DLD1 (cell line): Measurements from ENCODE around the gene KPNA5.

Experiments used
- in situ Hi-C: cut with HindIII; loops from 2 replicates; pipeline ENCODE4 v1.10.0; 2017; ENCODE audit warnings: low sequenced_read_pairs

KPNA5 gene

GRCh38 chr6:116779573-116780164 lies 98.7 kb downstream of the KPNA5 start:
- in situ Hi-C loops: no loop called here

GRCh38 chr6:116783852-116784251 lies 102.8 kb downstream of the KPNA5 start:
- in situ Hi-C loops: no loop called here
